AG04450 (cell line): ENCODE results near the gene LMAN1L. TPM values are rescaled to one million over a fixed set of nuclear protein-coding genes. Genes with fewer than 3 reads are reported as not detected.

Experiments used
- CTCF ChIA-PET: fragments of 300-600, 350-600 bp; formaldehyde crosslinking; extraction: SDS; loops from one replicate; lab custom pipeline; 2022; ENCODE audit warnings: antibody characterized with exemption, inconsistent platforms; lab: Charles Lee
- POLR2A ChIA-PET: fragments of 350-600 bp; formaldehyde crosslinking; extraction: SDS; loops from one replicate; lab custom pipeline; 2021; ENCODE audit warnings: antibody characterized with exemption, inconsistent platforms; lab: Yijun Ruan, JAX
- DNase-seq: peaks from one replicate; pipeline ENCODE4 v3.0.0-alpha.2; 2011; ENCODE audit warnings: low read depth, low spot score
- H3K27ac ChIP-seq: one replicate; pipeline ENCODE4 v1.5.1; 2012; ENCODE audit warnings: low read depth, low read length, control low read depth
- H3K27me3 ChIP-seq: one replicate; pipeline ENCODE4 v1.6.0; 2012; ENCODE audit warnings: low read length; ENCODE audit not compliant: control insufficient read depth, insufficient read depth
- H3K4me3 ChIP-seq: 2 replicates; pipeline ENCODE4 v1.5.1; 2011; ENCODE audit warnings: mild to moderate bottlenecking, low read depth, low read length, control low read depth
- H3K9me3 ChIP-seq: 2 replicates; pipeline ENCODE4 v1.5.1; 2012; ENCODE audit warnings: low read length; ENCODE audit not compliant: control insufficient read depth, insufficient read depth
- CTCF ChIP-seq: IDR thresholded peaks from 2 replicates; pipeline ENCODE4 v1.5.1; 2011; ENCODE audit warnings: low read depth, low read length, control low read depth, inconsistent platforms
- polyA plus RNA-seq: library from polyadenylated mRNA; depleted of rRNA; stranded (reverse); fragments of >200 nt; gene quantifications from 2 replicates; pipeline ENCODE4 v1.2.3, GENCODE V29; 2011

LMAN1L gene
- polyA plus RNA-seq, 1 experiment = not detected

DNA sequence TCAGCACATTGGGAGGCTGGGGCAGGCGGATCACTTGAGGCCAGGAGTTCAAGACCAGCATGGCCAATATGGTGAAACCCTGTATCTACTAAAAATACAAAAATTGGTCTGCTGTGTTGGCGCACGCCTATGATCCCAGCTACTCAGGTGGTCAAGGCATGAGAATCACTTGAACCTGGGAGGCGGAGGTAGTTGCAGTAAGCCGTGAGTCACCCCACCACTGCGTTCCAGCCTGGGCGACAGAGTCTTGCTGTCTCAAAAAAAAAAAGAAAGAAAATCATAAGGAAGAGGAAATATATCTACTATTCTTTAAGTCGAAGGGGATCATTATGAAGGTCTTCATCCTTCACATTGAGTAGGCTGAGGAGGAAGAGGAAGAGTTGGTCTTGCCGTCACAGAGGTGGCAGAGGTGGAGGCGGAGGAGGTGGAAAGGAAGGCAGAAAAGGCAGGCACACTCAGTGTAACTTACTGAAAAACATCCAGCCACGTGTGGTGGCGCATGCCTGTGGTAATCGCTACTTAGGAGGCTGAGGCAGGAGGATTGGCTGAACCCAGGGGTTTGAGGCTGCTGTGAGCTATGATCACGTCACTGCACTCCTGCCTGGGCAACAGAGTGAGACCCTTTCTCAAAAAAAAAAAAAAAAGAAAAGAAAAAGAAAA lies 16.5 kb upstream of the LMAN1L start:
- TF ChIP-seq CTCF = no peak
- Histone ChIP-seq H3K4me3 (no peak overlapping the region), H3K27me3 (no peaks in the 10 kb centered on the region), H3K9me3 (no peaks in the 10 kb centered on the region), H3K27ac (no peak overlapping the region)
- CTCF ChIA-PET = interaction anchor here (0.7 to 2.3 kb wide), 2 partner anchors 8 to 9 kb away, joined by 3 to 8 read pairs; no protein-coding TSS in a partner anchor
- no peak for DNase-seq
- POLR2A ChIA-PET = no interaction called here

DNA sequence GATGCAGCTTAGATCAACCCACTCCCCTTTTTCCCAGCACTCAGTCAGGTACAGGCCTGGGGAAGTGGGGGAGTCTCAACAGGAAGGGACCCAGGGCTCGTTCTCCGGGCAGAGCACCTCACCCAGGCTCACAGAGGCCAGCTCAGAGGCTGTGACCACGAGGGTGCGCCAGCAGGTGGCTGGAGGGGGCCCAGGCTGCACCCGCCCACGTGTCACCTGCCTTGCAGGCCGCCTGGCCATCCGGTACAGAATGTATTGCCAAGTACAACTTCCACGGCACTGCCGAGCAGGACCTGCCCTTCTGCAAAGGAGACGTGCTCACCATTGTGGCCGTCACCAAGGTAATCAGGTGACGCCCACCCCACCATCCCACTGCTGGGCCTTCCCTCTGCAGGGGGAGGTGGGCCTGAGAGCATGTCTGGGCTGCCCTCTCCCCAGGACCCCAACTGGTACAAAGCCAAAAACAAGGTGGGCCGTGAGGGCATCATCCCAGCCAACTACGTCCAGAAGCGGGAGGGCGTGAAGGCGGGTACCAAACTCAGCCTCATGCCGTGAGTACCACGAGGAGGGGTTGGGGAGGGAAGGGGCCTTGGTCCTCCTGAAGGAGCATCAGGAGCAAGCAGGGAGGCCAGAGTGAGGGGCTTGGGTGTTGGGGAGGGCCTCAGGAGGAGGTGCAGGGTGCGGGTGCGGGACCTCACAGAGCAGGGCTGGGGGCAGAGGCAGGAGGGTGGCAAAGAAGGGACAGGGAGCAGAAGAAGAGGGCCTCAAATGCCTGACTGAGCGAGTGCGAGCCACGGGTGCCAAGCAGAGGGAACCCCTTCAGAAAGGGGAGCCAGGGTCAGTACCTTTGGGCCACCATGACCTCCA lies 14.0 kb upstream of the LMAN1L start:
- no peaks in the 10 kb centered on the region; the same call in 1 of the 2 replicates for H3K9me3 ChIP-seq
- H3K4me3 ChIP-seq = no peak overlapping the region
- no peak overlapping the region for H3K27ac ChIP-seq
- DNase-seq = no peak
- TF ChIP-seq CTCF = no peak
- no peaks in the 10 kb centered on the region for H3K27me3 ChIP-seq
- POLR2A ChIA-PET = no interaction called here
- CTCF ChIA-PET = interaction anchor here (0.7 to 1.5 kb wide), 6 partner anchors 9 to 133 kb away, joined by 3 to 14 read pairs (median 4); no protein-coding TSS in a partner anchor

DNA sequence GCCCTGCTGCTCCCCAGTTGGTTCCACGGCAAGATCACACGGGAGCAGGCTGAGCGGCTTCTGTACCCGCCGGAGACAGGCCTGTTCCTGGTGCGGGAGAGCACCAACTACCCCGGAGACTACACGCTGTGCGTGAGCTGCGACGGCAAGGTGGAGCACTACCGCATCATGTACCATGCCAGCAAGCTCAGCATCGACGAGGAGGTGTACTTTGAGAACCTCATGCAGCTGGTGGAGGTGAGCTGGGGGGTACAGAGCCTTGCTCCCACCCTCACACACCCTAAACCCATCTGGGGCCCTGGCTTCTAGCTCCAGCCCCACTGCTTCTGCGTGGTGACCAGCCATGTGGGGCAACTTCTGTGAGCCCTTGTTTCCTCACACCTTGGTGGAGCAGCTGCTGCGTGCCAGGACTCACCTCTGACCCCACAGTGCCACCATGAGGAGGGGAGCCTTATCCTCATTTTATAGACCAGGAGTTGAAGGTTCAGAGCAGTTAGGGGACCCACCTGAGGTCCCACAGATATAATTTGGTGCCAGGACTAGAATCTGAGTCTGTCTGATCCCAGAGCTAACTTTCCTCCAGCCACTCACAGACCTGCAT lies 13.3 kb upstream of the LMAN1L start:
- Histone ChIP-seq H3K4me3 (no peak overlapping the region), H3K27me3 (no peaks in the 10 kb centered on the region), H3K9me3 (no peaks in the 10 kb centered on the region; the same call in 1 of the 2 replicates), H3K27ac (no peak overlapping the region)
- no peak for TF ChIP-seq CTCF
- DNase-seq = no peak
- ChIA-PET CTCF (interaction anchor here (0.6 to 1.9 kb wide), 14 partner anchors 7 to 134 kb away, joined by 3 to 22 read pairs (median 5); no protein-coding TSS in a partner anchor), POLR2A (no interaction called here)

DNA sequence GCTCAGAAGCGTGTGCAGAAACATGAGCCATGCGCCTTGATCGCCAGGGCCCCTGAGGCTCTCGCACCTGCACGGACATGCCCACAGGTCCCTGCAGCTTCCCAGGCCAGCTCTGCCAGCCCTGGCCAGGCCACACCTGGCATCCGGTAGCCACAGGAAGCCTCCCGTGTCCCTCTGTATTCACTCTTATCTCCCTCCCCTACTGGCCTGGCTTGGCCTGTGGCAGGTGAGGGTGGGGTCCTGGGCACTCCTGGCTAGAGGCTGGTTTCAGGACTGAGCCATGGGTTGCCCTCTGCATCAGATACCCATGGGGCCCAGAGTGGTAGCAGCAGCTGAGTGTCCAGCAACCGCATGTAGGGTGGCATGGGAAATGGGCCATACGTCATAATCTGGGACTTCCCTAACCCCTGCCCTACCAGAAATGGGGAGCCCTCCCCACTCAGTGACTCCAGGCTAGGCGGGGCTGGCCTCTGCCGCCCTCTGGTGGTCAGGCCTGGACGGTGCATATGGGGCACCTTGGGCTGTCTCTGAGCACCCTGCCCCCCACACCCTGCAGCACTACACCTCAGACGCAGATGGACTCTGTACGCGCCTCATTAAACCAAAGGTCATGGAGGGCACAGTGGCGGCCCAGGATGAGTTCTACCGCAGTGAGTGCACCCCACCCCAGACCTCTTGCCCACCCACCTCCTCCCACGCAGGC lies 12.6 kb upstream of the LMAN1L start:
- peak; percentile 98 for TF ChIP-seq CTCF
- POLR2A ChIA-PET = interaction anchor here (0.7 kb wide), 1 partner anchor 16 kb away, joined by 3 read pairs; no protein-coding TSS in a partner anchor
- DNase-seq = no peak
- Histone ChIP-seq H3K4me3 (no peak overlapping the region), H3K9me3 (no peaks in the 10 kb centered on the region; the same call in 1 of the 2 replicates), H3K27me3 (no peaks in the 10 kb centered on the region), H3K27ac (no peak overlapping the region)
- CTCF ChIA-PET = interaction anchor here (0.6 to 1.9 kb wide), 17 partner anchors 8 to 134 kb away, joined by 3 to 22 read pairs (median 5); no protein-coding TSS in a partner anchor
